ENCODE data around the gene STX16. TPM values are rescaled to one million over a fixed set of nuclear protein-coding genes. Genes with fewer than 3 reads are reported as not detected.

The STX16 gene
- total RNA-seq, 6 experiments from 2014 or later: 18.1 to 25.3 (median 22.2) TPM

DNA sequence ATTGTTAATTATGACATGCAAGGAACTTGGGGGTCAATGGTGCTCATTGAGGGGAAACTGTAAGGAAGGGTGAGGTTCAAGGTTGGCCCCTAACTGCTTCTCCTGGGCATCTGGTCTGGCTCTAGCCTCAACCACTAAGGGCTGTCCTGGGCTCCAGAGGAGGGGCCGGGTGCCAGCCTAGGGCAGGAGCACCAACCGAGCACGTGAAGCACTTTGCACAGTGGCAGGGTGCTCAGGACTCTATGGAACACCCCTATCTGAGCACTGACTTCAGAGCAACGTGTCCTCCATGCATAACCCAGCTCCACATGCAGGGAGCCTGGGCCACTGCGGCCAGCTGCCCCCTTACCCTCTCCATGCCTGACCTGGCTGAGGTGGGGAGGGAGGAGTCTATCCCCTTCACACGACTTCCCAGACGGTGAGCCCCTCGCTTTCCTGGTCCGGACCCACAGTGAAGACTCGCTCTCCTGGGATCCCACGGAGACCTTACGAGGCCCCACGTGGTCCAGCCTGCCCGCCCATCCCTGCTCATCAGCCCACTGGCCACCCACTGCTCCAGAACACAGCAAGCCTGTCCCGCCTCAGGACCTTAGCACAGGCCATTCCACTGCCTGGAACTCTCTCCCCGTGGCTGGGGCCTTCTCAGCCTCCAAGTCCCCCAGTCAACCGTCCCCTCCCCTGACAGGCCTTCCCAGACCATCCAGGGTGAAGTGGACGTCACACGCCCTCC is 40.8 kb upstream of the STX16 start:
- Histone ChIP-seq H3K27ac (no peak overlapping the region), H3K4me3 (no peak overlapping the region), H3K36me3 (no peaks in the 10 kb centered on the region), H3K4me1 (no peaks in the 10 kb centered on the region), H3K9me3 (no peaks in the 10 kb centered on the region), H3K27me3 (no peaks in the 10 kb centered on the region)
- intact Hi-C loops (cut with DNase I): no loop called here
- ATAC-seq (no peak), DNase-seq (no peak)
- WGBS (ENCODE audit: insufficient coverage, low coverage, low lambda C conversion rate, missing lambda C conversion rate): 74% methylated on average over 3 of the region's 19 CpGs
- TF ChIP-seq, protein P1, sequence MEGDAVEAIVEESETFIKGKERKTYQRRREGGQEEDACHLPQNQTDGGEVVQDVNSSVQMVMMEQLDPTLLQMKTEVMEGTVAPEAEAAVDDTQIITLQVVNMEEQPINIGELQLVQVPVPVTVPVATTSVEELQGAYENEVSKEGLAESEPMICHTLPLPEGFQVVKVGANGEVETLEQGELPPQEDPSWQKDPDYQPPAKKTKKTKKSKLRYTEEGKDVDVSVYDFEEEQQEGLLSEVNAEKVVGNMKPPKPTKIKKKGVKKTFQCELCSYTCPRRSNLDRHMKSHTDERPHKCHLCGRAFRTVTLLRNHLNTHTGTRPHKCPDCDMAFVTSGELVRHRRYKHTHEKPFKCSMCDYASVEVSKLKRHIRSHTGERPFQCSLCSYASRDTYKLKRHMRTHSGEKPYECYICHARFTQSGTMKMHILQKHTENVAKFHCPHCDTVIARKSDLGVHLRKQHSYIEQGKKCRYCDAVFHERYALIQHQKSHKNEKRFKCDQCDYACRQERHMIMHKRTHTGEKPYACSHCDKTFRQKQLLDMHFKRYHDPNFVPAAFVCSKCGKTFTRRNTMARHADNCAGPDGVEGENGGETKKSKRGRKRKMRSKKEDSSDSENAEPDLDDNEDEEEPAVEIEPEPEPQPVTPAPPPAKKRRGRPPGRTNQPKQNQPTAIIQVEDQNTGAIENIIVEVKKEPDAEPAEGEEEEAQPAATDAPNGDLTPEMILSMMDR (IDR thresholded peaks at IDR 0.05): no peak
- no peak for TF ChIP-seq POLR2A (IDR thresholded peaks at IDR 0.05)

DNA sequence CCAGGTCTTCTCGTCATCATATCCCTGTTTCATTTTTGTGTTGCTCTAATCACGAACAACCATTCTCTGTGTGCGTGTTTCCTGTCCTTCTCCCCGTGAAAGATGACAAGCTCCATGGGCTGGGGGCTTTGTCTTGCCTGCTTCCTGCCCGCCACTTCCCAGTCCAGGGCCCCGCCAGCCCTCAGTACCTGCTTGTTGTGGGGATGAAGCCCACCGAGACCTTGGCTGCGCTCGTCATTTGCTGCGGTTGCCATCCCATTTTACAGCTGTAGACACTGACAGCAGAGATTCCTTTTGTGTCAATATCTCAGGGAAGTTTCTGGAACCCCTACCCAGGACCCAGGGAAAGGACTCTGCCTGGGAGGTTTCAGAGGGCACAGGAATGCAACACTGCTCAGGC is 40.3 kb upstream of the STX16 start:
- 75% methylated on average over 8 of the region's 10 CpGs for WGBS (ENCODE audit: insufficient coverage, low coverage, low lambda C conversion rate, missing lambda C conversion rate)
- H3K27ac ChIP-seq: no peak overlapping the region
- H3K36me3 ChIP-seq: no peaks in the 10 kb centered on the region
- TF ChIP-seq, protein P1 (IDR thresholded peaks at IDR 0.05): no peak
- no peak for TF ChIP-seq POLR2A (IDR thresholded peaks at IDR 0.05)
- DNase-seq: no peak
- no peak for ATAC-seq
- no peaks in the 10 kb centered on the region for H3K9me3 ChIP-seq
- H3K4me3 ChIP-seq: no peak overlapping the region
- no peaks in the 10 kb centered on the region for H3K27me3 ChIP-seq
- intact Hi-C loops (cut with DNase I): no loop called here
- H3K4me1 ChIP-seq: no peaks in the 10 kb centered on the region

DNA sequence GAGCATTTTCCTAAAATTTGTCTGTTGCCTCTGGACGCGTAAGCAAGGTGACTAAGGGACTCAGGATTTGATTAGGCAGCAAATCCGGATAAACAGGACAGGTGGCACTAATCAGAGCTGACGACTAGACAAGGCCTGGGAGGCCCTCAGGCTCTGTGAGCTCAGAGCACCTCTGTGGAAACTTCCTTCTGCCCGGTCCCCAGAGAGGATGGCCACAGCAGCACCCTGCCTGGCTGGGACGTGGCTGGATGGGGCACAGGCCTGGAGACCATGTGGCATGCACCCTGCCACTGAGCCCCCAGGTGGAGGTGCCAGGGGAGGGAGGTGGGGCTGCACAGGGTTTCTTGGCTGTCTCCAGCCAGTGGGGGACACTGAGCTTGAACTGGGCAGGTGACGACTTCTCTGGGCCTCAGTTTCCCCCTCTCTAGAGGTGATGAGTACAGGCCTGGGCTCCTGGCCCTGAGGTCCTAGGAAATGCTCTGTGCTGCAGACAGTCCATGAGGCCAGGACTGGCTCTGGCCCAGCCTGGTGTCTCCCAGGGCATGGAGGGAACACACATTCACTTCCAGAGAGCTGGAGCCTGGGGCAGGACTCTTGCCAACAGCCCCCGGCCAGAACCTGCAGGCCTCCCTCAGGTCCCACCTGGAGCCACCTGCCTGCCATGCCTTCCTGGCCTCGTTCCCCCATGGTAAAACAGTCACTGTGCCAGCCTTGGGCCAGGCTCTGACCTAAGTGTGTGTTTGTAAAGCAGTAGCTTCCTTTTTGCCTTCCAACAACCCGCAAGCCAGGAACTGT is 39.6 kb upstream of the STX16 start:
- no peaks in the 10 kb centered on the region for H3K27me3 ChIP-seq
- H3K27ac ChIP-seq: no peak overlapping the region
- H3K4me3 ChIP-seq: no peak overlapping the region
- no peaks in the 10 kb centered on the region for H3K4me1 ChIP-seq
- no peaks in the 10 kb centered on the region for H3K9me3 ChIP-seq
- intact Hi-C loops (cut with DNase I): no loop called here
- WGBS (ENCODE audit: insufficient coverage, low coverage, low lambda C conversion rate, missing lambda C conversion rate): 90% methylated on average over 2 of the region's 10 CpGs
- TF ChIP-seq POLR2A (IDR thresholded peaks at IDR 0.05): no peak
- TF ChIP-seq, protein P1 (IDR thresholded peaks at IDR 0.05): no peak
- ATAC-seq (peak in 3 of 4 donors; percentile 34 to 61 (median 35)), DNase-seq (no peak)
- no peaks in the 10 kb centered on the region for H3K36me3 ChIP-seq

DNA sequence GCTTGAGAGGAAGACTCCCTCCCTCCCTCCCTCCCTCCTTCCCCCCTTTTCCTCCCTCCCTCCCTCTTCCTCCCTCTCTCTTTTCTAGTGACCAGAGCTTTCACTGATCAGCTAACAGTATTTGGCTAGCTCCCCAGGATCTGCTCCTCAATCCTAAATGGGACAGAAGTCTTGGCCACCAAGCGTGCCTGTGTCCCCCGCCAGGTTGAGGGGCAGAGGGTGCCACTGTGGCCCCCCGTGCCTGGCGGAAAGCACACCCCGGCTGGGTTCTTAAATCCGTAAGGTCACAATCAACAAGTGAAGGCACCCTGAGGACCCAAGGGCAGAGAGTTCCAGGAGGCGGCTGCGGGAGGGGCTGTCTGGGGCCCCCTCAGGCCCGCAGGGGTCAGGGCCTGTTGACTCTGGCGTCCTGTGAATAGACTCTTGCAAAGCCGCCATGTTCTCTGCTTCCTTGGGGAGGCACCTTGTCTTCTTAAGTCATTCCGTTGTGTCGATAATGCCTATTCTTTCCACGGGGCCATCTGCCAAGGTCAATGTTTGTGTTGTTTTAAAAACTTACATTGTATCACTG is 38.9 kb upstream of the STX16 start:
- Histone ChIP-seq H3K9me3 (no peaks in the 10 kb centered on the region), H3K4me3 (no peak overlapping the region), H3K27ac (no peak overlapping the region), H3K27me3 (no peaks in the 10 kb centered on the region), H3K4me1 (no peaks in the 10 kb centered on the region), H3K36me3 (no peaks in the 10 kb centered on the region)
- intact Hi-C loops (cut with DNase I): no loop called here
- TF ChIP-seq, protein P1 (IDR thresholded peaks at IDR 0.05): no peak
- no peak for TF ChIP-seq POLR2A (IDR thresholded peaks at IDR 0.05)
- DNase-seq (no peak), ATAC-seq (peak in 2 of 4 donors; percentile 18 to 30)
- 73% methylated on average over 10 of the region's 14 CpGs for WGBS (ENCODE audit: insufficient coverage, low coverage, low lambda C conversion rate, missing lambda C conversion rate)
